ENCODE data around the gene CROCC2. TPM values are rescaled to one million over a fixed set of nuclear protein-coding genes. Genes with fewer than 3 reads are reported as not detected.

CROCC2 gene
- total and polyA plus RNA-seq, 2 of the 13 experiments (the other 11 are each of a cell fraction or from before 2014, with no cell fraction given): not detected

GRCh38 chr2:240926516-240927389, 20.6 kb downstream of the CROCC2 start:
- Histone ChIP-seq H4K20me1 (ENCODE audit: insufficient read depth, low read length) (no peaks in the 10 kb centered on the region), H3K4me1 (ENCODE audit: insufficient read depth, low read length) (peaks cover 10% of the 10 kb centered on the region; the same call in 1 of the 2 replicates), H3K27ac (ENCODE audit: extremely low read length, insufficient read depth, low read length) (no peak overlapping the region), H2AFZ (ENCODE audit: low read length) (no peak overlapping the region), H3K36me3 (replicated peaks in 1 of 2; ENCODE audit: control insufficient read depth in 1 of 2, insufficient read depth in 2 of 2, low read length in 2 of 2) (no peaks in the 10 kb centered on the region), H3K27me3 (ENCODE audit: control insufficient read depth in 1 of 2, insufficient read depth in 2 of 2, low read length in 2 of 2) (peaks cover 26 to 76% of the 10 kb centered on the region in 2 experiments), H3K4me2 (ENCODE audit: low read depth, low read length) (peak overlapping the region; percentile 3; the same call in 1 of the 2 replicates), H3K9me3 (ENCODE audit: low read length) (no peaks in the 10 kb centered on the region), H3K4me3 (replicated peaks in 1 of 3; ENCODE audit: insufficient read depth in 1 of 3, low read depth in 2 of 3, low read length in 3 of 3) (peak overlapping the region in 1 of 3 experiments; percentile 1; a peak in 1 of 6 replicates), H3K9ac (ENCODE audit: insufficient read depth, low read depth, low read length) (no peak overlapping the region), H3K79me2 (ENCODE audit: insufficient read depth, low read length) (no peaks in the 10 kb centered on the region)
- BruUV-seq (replicated peaks): no TSS peak
- WGBS (ENCODE audit: low lambda C conversion rate): 31% methylated on average over 28 of the region's 38 CpGs
- ATAC-seq (peak; percentile 35), DNase-seq (ENCODE audit: low spot score) (no peak), FAIRE-seq (no peak)
- TF ChIP-seq FOXK2 (IDR thresholded peaks at IDR 0.05) (no peak), THRA (CRISPR knock-in tag; IDR thresholded peaks at IDR 0.05; ENCODE audit: borderline replicate concordance) (peak; percentile 35; the same call in 1 of the 2 replicates)
- ChIA-PET POLR2A (no interaction called here), CTCF (ENCODE audit: low intra/inter-chr PET ratio, low total read pairs) (no interaction called here)
- intact Hi-C loops (cut with micrococcal nuclease; ENCODE audit: unreplicated experiment) (no loop called here), in situ Hi-C loops (cut with HindIII; ENCODE audit: extremely low pct_ligation_motif_present, low pct_unique_long_range_greater_than_20kb) (no loop called here)

- H3K9me3 ChIP-seq (ENCODE audit: low read length): no peaks in the 10 kb centered on the region
- no peak for DNase-seq (ENCODE audit: low spot score)
- no peaks in the 10 kb centered on the region for H4K20me1 ChIP-seq (ENCODE audit: insufficient read depth, low read length)
- H3K4me3 ChIP-seq (replicated peaks in 1 of 3; ENCODE audit: insufficient read depth in 1 of 3, low read depth in 2 of 3, low read length in 3 of 3): no peak overlapping the region
- POLR2A ChIA-PET: no interaction called here
- H3K27ac ChIP-seq (ENCODE audit: extremely low read length, insufficient read depth, low read length): no peak overlapping the region
- WGBS (ENCODE audit: low lambda C conversion rate): 61% methylated on average over 7 of the region's 7 CpGs
- CTCF ChIA-PET (ENCODE audit: low intra/inter-chr PET ratio, low total read pairs): no interaction called here
- peaks cover 10% of the 10 kb centered on the region; the same call in 1 of the 2 replicates for H3K4me1 ChIP-seq (ENCODE audit: insufficient read depth, low read length)
- no peak for ATAC-seq
- no TSS peak for BruUV-seq (replicated peaks)
- no peak overlapping the region for H2AFZ ChIP-seq (ENCODE audit: low read length)
- no peaks in the 10 kb centered on the region for H3K36me3 ChIP-seq (replicated peaks in 1 of 2; ENCODE audit: control insufficient read depth in 1 of 2, insufficient read depth in 2 of 2, low read length in 2 of 2)
- in situ Hi-C loops (cut with HindIII; ENCODE audit: extremely low pct_ligation_motif_present, low pct_unique_long_range_greater_than_20kb) (no loop called here), intact Hi-C loops (cut with micrococcal nuclease; ENCODE audit: unreplicated experiment) (no loop called here)
- TF ChIP-seq ATRX (CRISPR knock-in tag; IDR thresholded peaks at IDR 0.05; ENCODE audit: borderline replicate concordance): no peak
- no peak for TF ChIP-seq MEIS2 (CRISPR knock-in tag; IDR thresholded peaks at IDR 0.05)
- TF ChIP-seq MAFK (conservative IDR thresholded peaks at IDR 0.05 in 1 of 2, IDR thresholded peaks at IDR 0.05 in 1 of 2; ENCODE audit: low read length in 2 of 2): peak; percentile 41 to 63; a peak in 3 of 4 replicates
- TF ChIP-seq MAFF (IDR thresholded peaks at IDR 0.05; ENCODE audit: low read depth, low read length): peak; percentile 27; the same call in 1 of the 2 replicates
- no peak overlapping the region for H3K9ac ChIP-seq (ENCODE audit: insufficient read depth, low read depth, low read length)
- no peak for FAIRE-seq
- H3K27me3 ChIP-seq (ENCODE audit: control insufficient read depth in 1 of 2, insufficient read depth in 2 of 2, low read length in 2 of 2): peaks cover 28 to 76% of the 10 kb centered on the region in 2 experiments
- no peaks in the 10 kb centered on the region for H3K79me2 ChIP-seq (ENCODE audit: insufficient read depth, low read length)
- H3K4me2 ChIP-seq (ENCODE audit: low read depth, low read length): no peak overlapping the region
These were observed 21.2 kb downstream of the CROCC2 start for GRCh38 chr2:240927390-240927781.

Measured in HepG2 (cell line).